NT2/D1 (cell line): ENCODE measurements around the gene CGB1.

ENCODE experiments used
- SUZ12 ChIP-seq: IDR thresholded peaks from 2 replicates; pipeline ENCODE4 v1.6.1; 2011; ENCODE audit not compliant: insufficient read length, insufficient read depth; ENCODE audit errors: extremely low read depth
- ZNF274 ChIP-seq: IDR thresholded peaks from 2 replicates; pipeline ENCODE4 v1.6.1; 2011; ENCODE audit warnings: mild to moderate bottlenecking, low read depth, low read length

DNA sequence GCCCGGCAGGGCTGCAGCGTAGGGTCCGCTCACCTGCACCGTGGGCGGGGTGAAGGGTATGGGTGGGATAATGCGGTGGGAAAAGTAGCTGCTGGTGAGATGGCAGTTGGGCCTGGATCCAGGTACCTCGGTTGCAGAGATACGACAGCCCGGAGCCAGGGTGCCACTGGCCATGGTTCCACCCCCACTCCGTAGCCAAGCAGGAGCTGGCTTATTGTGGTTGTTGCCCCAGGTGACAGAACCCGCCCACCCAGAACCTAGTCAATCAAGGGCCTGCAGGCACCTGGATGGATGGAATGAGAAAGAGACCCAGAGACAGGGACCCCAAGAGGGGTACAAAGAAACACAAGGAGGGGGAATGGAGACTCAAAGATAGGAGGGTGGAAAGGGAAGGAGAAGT is 16.4 kb downstream of the CGB1 start:
- TF ChIP-seq ZNF274: no peak
- no peak for TF ChIP-seq SUZ12
